Right atrium auricular region (tissue), 2 donors: Measurements from ENCODE around the gene CBLB. TPM values are rescaled to one million over a fixed set of nuclear protein-coding genes. Genes with fewer than 3 reads are reported as not detected.

Source experiments
- DNase-seq: peaks from one replicate; pipeline ENCODE4 v3.0.0-alpha.2; 2019; ENCODE audit warnings: low spot score
- H3K27ac ChIP-seq, 2 donors: fragments of 200-600 bp; sonication (generic); 1 replicate in 1 of 2; 2 replicates in 1 of 2; pipeline ENCODE4 v1.5.1; 2016 to 2019
- H3K27me3 ChIP-seq, 2 donors: fragments of 200-600 bp; sonication (generic); one replicate each; pipeline versions ENCODE4 v1.5.1 to v1.6.0; 2017 to 2019
- H3K36me3 ChIP-seq: fragments of 200-600 bp; sonication (generic); one replicate; pipeline ENCODE4 v1.5.1; 2016
- H3K4me1 ChIP-seq, 2 donors: fragments of 200-600 bp; sonication (generic); one replicate each; pipeline versions ENCODE4 v1.5.1 to v1.6.0; 2017 to 2019
- H3K4me3 ChIP-seq, 2 donors: fragments of 200-600 bp; sonication (generic); 1 replicate in 1 of 2; 2 replicates in 1 of 2; pipeline ENCODE4 v1.5.1; 2017 to 2019; ENCODE audit warnings: mild to moderate bottlenecking in 1 of 2, moderate library complexity in 1 of 2
- H3K9me3 ChIP-seq, 2 donors: fragments of 200-600 bp; sonication (generic); one replicate each; pipeline ENCODE4 v1.5.1; 2019
- total RNA-seq, 2 donors: library from RNA; depleted of rRNA; stranded (reverse); fragments of >200 nt; gene quantifications; one replicate each; pipeline ENCODE4 v1.1.0, GENCODE V29; 2016
- TF ChIP-seq, protein P1 (sequence below), 2 donors: fragments of 200-600 bp; sonication (generic); IDR thresholded peaks; one replicate each; pipeline ENCODE4 v1.5.1; 2019; ENCODE audit warnings: antibody characterized with exemption in 2 of 2

CBLB gene
- total RNA-seq: 10 to 100 TPM; 24.6 to 27.3 TPM

DNA sequence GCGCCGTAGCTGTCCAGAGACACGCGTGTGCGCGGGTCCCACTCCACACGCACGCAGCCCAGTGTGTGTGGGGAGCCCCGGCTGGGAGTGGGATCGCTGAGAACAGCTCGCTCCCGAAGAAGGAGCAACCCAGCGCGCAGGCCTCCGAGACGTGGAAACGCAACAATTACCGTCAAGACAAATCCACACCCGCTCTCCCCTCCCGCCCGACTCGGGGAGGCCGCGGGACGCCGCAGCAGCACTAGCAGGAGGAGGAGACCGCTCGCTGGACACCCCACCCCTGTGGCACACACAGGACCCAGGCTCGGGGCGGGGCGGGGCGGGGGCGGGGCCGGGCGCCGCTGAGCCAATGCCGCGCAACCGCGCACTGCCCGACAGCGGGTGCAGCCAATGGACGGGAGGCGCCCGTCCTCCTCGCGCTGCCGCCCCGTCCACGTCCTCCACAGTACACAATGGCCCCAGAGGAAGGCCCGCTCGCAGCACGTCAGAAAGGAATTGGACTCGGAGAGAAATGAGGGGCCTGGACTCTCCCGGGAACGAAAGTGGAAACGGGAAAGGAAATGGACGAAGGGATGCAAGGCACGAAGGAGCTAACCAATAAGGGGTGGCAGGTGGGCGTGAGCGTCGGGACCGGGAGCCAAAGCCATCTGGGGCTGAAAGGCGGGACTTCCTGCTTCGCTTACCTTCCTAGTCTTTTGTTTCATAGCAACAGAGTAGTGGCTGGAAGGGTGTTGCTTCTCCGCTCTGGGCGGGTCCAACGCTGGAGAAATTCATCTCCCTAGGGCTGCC lies at the start of gene CBLB:
TSS of gene CBLB (minus strand) at position 271 of the 789 bp plus-strand sequence. CDS start 1,435 bp downstream, outside the sequence.
- Histone ChIP-seq H3K36me3 (no peaks in the 10 kb centered on the region), H3K4me1 (peaks cover 0 to 40% of the 10 kb centered on the region in 2 donors), H3K4me3 (peak within 1 kb of the TSS; percentile 85 to 96), H3K27me3 (no peaks in the 10 kb centered on the region), H3K27ac (peak within 1 kb of the TSS; percentile 98 to 100), H3K9me3 (no peaks in the 10 kb centered on the region)
- TF ChIP-seq, protein P1, sequence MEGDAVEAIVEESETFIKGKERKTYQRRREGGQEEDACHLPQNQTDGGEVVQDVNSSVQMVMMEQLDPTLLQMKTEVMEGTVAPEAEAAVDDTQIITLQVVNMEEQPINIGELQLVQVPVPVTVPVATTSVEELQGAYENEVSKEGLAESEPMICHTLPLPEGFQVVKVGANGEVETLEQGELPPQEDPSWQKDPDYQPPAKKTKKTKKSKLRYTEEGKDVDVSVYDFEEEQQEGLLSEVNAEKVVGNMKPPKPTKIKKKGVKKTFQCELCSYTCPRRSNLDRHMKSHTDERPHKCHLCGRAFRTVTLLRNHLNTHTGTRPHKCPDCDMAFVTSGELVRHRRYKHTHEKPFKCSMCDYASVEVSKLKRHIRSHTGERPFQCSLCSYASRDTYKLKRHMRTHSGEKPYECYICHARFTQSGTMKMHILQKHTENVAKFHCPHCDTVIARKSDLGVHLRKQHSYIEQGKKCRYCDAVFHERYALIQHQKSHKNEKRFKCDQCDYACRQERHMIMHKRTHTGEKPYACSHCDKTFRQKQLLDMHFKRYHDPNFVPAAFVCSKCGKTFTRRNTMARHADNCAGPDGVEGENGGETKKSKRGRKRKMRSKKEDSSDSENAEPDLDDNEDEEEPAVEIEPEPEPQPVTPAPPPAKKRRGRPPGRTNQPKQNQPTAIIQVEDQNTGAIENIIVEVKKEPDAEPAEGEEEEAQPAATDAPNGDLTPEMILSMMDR (IDR thresholded peaks at IDR 0.05): no peak
- DNase-seq: peak; percentile 95

DNA sequence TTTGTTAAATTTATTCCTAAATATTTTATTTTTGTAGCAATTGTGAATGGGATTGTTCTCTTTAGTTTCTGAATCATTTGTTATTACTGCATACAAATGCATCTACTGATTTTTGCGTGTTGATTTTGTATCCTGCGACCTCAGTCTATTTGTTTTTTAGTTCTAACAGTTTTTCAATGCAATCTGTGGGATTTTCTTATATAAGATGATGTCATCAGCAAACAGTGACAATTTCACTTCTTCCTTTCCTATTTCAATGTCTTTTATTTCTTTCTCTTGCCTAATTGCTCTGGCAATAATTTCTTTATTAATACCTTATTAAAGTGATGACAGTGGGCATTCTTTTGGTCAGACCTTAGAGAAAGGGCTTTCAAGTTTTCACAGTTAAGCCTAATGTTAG lies 48.0 kb upstream of the CBLB start:
- no peaks in the 10 kb centered on the region for H3K4me1 ChIP-seq
- H3K27ac ChIP-seq: no peak overlapping the region
- TF ChIP-seq, protein P1 (IDR thresholded peaks at IDR 0.05): no peak
- no peak for DNase-seq
- no peaks in the 10 kb centered on the region for H3K27me3 ChIP-seq
- peaks cover 0 to 19% of the 10 kb centered on the region in 2 donors for H3K9me3 ChIP-seq
- no peak overlapping the region for H3K4me3 ChIP-seq
- no peaks in the 10 kb centered on the region for H3K36me3 ChIP-seq

DNA sequence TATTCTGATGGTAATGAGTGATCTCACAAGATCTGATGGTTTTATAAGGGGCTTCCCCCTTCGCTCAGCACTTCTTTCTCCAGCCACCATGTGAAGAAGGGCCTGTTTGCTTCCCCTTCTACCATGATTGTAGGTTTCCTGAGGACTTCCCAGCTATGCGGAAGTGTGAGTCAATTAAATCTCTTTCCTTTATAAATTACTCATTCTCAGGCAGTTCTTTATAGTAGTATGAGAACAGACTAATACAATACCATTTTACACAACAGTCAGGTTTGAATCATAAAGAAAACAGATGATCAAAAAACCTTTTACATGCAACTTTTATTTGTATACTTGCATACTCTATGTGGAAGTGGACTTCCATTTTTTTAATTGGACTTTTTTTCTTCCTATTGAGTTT lies 46.7 kb upstream of the CBLB start:
- no peak overlapping the region for H3K27ac ChIP-seq
- peaks cover 0 to 18% of the 10 kb centered on the region in 2 donors for H3K9me3 ChIP-seq
- DNase-seq: no peak
- H3K4me1 ChIP-seq: no peaks in the 10 kb centered on the region
- TF ChIP-seq, protein P1 (IDR thresholded peaks at IDR 0.05): no peak
- no peaks in the 10 kb centered on the region for H3K27me3 ChIP-seq
- H3K36me3 ChIP-seq: no peaks in the 10 kb centered on the region
- no peak overlapping the region for H3K4me3 ChIP-seq

DNA sequence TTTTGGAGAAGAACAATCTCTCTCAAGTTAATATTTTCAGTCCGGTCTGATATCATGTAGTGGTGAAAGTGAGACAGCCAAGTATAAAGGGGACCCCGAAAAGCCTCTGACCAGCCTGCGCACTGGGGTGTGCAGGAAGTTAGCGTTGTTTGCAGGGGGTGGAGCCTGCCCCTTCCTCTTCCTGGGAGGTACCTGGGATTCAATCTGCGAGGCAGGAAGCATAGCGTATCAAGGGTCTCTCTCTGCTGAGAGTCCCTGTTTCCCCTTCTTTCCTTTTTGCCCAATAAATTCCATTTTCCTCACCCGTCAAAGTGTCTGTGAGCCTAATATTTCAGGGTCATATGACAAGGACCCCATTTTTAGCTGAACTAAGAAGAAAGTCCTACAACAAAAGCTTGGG lies 44.8 kb upstream of the CBLB start:
- no peaks in the 10 kb centered on the region for H3K36me3 ChIP-seq
- DNase-seq: no peak
- no peaks in the 10 kb centered on the region for H3K4me1 ChIP-seq
- H3K27ac ChIP-seq: no peak overlapping the region
- H3K4me3 ChIP-seq: no peak overlapping the region
- no peaks in the 10 kb centered on the region for H3K27me3 ChIP-seq
- TF ChIP-seq, protein P1 (IDR thresholded peaks at IDR 0.05): no peak
- H3K9me3 ChIP-seq: peaks cover 0 to 9% of the 10 kb centered on the region in 2 donors

DNA sequence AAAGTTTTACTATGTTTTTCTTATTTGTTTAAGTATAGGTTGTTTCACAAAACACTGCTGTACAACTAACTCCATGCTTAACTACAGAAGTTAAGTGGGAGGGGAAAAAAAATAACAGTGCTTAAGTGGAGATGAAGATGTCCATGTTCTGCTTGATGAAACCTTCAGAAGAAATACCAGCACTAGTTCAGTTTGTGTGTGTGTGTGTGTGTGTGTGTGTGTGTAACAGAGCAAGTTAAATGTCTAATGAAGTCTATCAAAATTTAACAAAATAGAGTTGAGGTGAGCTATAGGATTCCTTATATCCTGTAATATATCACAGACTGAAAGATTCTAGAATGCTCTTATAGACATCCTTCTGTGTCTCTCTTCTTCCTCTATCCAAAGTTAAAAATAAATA lies 44.1 kb upstream of the CBLB start:
- no peak overlapping the region for H3K4me3 ChIP-seq
- H3K27ac ChIP-seq: no peak overlapping the region

More for the DNA sequence above, 44.1 kb upstream of the CBLB start:
- H3K27me3 ChIP-seq: no peaks in the 10 kb centered on the region
- no peaks in the 10 kb centered on the region for H3K36me3 ChIP-seq
- peaks cover 0 to 9% of the 10 kb centered on the region in 2 donors for H3K9me3 ChIP-seq
- TF ChIP-seq, protein P1 (IDR thresholded peaks at IDR 0.05): no peak
- DNase-seq: no peak
- H3K4me1 ChIP-seq: peaks cover 0 to 3% of the 10 kb centered on the region in 2 donors
